Right lobe of liver (tissue), 6 donors: Measurements from ENCODE around the gene CD109. TPM values are rescaled to one million over a fixed set of nuclear protein-coding genes. Genes with fewer than 3 reads are reported as not detected.
"Not testable (repeated sequence)": the region's sequence is repeated elsewhere in the genome, so short reads cannot be mapped to it uniquely, and the experiment has no call there.

Source experiments
- ATAC-seq, 4 donors: fragments of 200-7000 bp; cut with Tn5 transposase; one replicate each; pipeline ENCODE4 v1.9.1; 2020; ENCODE audit warnings: mild to moderate bottlenecking in 4 of 4, moderate library complexity in 4 of 4
- DNase-seq, 3 donors: peaks; one replicate each; pipeline ENCODE4 v3.0.0-alpha.2; 2020
- H3K27ac ChIP-seq, 3 donors: fragments of 200-600 bp; one replicate each; pipeline ENCODE4 v1.8.0; 2022
- H3K27me3 ChIP-seq, 2 donors: fragments of 200-600 bp; one replicate each; pipeline ENCODE4 v1.8.0; 2022
- H3K36me3 ChIP-seq, 4 donors: fragments of 200-600 bp; sonication (generic) in 1 of 4; one replicate each; pipeline versions ENCODE4 v1.5.1 to v1.8.0; 2017 to 2022; ENCODE audit warnings: control low read depth in 1 of 4
- H3K4me1 ChIP-seq, 4 donors: fragments of 200-600 bp; sonication (generic) in 1 of 4; one replicate each; pipeline versions ENCODE4 v1.5.1 to v1.8.0; 2017 to 2022; ENCODE audit warnings: control low read depth in 1 of 4
- H3K4me3 ChIP-seq, 3 donors: fragments of 200-600 bp; one replicate each; pipeline ENCODE4 v1.8.0; 2022
- H3K9me3 ChIP-seq, 4 donors: fragments of 200-600 bp; sonication (generic) in 1 of 4; one replicate each; pipeline versions ENCODE4 v1.5.1 to v1.8.0; 2017 to 2022; ENCODE audit warnings: control low read depth in 1 of 4
- CTCF ChIP-seq, 4 donors: fragments of 200-600 bp in 3 of 4; fragments of 450-650 bp in 1 of 4; IDR thresholded peaks; one replicate each; pipeline versions ENCODE4 v1.5.1 to v1.8.0; 2016 to 2022; ENCODE audit warnings: antibody characterized with exemption in 4 of 4, mild to moderate bottlenecking in 2 of 4
- POLR2A ChIP-seq: fragments of 450-650 bp; IDR thresholded peaks from one replicate; pipeline ENCODE4 v1.6.1; 2017; ENCODE audit warnings: antibody characterized with exemption, mild to moderate bottlenecking
- WGBS: methylation state at CpG from one replicate; pipeline ENCODE4 v1.1.6; 2018; ENCODE audit warnings: low coverage, low lambda C conversion rate; ENCODE audit not compliant: insufficient coverage; ENCODE audit errors: missing lambda C conversion rate; 5-methylcytosine and 5-hydroxymethylcytosine counted together
- intact Hi-C, 2 donors: fragments of 100-400 bp; cut with DNase I; formaldehyde crosslinking; loops; one replicate each; pipeline versions ENCODE4 v1.11.2 to v1.14.1; 2022
- total RNA-seq, 6 experiments: library from RNA; depleted of rRNA in 2 of 6; stranded (reverse); fragments of >200 nt in 2 of 6; fragmentation: NEBNext Ultra II Directional in 3 of 6; extraction: Animal tissue kit (Norgen Biotek cat#: 25700) in 3 of 6; gene quantifications; one replicate each; pipeline versions ENCODE4 v1.1.0 to v1.2.4, GENCODE V29; 2016 to 2023
- donor health status: DM: no; HTN: yes; CAD: no.
- donor health status: DM: no; HTN: no; CAD: no.
- donor health status: DM: no; HTN: no; CAD: no.
- donor health status: DM: no; HTN: yes; CAD: no.
- donor health status: DM: no; HTN: yes; CAD: no.

CD109 gene
- total RNA-seq, 6 experiments from 2014 or later = 0.35 to 8.4 (median 2.8) TPM

GRCh38 chr6:73722318-73723060 lies 26.5 kb downstream of the CD109 start:
- H3K9me3 ChIP-seq = no peaks in the 10 kb centered on the region
- WGBS = 44% methylated on average over 9 of the region's 9 CpGs

GRCh38 chr6:73723480-73723879 lies 27.5 kb downstream of the CD109 start:
- H3K36me3 ChIP-seq, H3K27ac ChIP-seq, DNase-seq, H3K27me3 ChIP-seq, intact Hi-C loops, H3K9me3 ChIP-seq, ATAC-seq, H3K4me3 ChIP-seq, H3K4me1 ChIP-seq: not testable (repeated sequence)
- 55% methylated on average over 2 of the region's 2 CpGs for WGBS

More at GRCh38 chr6:73722318-73723060, 26.5 kb downstream of the CD109 start:
- TF ChIP-seq CTCF (IDR thresholded peaks at IDR 0.05) (no peak), POLR2A (no peak)
- no peak overlapping the region for H3K27ac ChIP-seq
- DNase-seq (no peak), ATAC-seq (peak in 3 of 4 donors; percentile 32 to 64 (median 45))
- H3K27me3 ChIP-seq = no peaks in the 10 kb centered on the region
- intact Hi-C loops = no loop called here
- H3K4me1 ChIP-seq = no peaks in the 10 kb centered on the region
- no peaks in the 10 kb centered on the region for H3K36me3 ChIP-seq
- no peak overlapping the region for H3K4me3 ChIP-seq

GRCh38 chr6:73724389-73724788 lies 28.4 kb downstream of the CD109 start:
- Histone ChIP-seq H3K9me3 (no peaks in the 10 kb centered on the region), H3K4me1 (no peaks in the 10 kb centered on the region), H3K36me3 (no peaks in the 10 kb centered on the region), H3K27ac (no peak overlapping the region), H3K4me3 (no peak overlapping the region), H3K27me3 (no peaks in the 10 kb centered on the region)
- TF ChIP-seq POLR2A (no peak), CTCF (IDR thresholded peaks at IDR 0.05) (no peak)
- WGBS = 78% methylated on average over 3 of the region's 3 CpGs
- ATAC-seq = no peak
- DNase-seq = no peak
- intact Hi-C loops = no loop called here

- DNase-seq, H3K36me3 ChIP-seq, H3K27me3 ChIP-seq, H3K27ac ChIP-seq, H3K9me3 ChIP-seq, H3K4me3 ChIP-seq, intact Hi-C loops, H3K4me1 ChIP-seq: not testable (repeated sequence)
- peak; percentile 43 to 70 (median 58) for ATAC-seq
- WGBS = 57% methylated on average over 7 of the region's 8 CpGs
Measured at GRCh38 chr6:73725192-73725591, 29.2 kb downstream of the CD109 start.

- Histone ChIP-seq H3K9me3 (no peaks in the 10 kb centered on the region), H3K27me3 (no peaks in the 10 kb centered on the region), H3K27ac (no peak overlapping the region), H3K4me3 (no peak overlapping the region), H3K4me1 (no peaks in the 10 kb centered on the region), H3K36me3 (no peaks in the 10 kb centered on the region)
- intact Hi-C loops = no loop called here
- TF ChIP-seq POLR2A (no peak), CTCF (IDR thresholded peaks at IDR 0.05) (no peak)
- WGBS = 80% methylated on average over 5 of the region's 5 CpGs
- ATAC-seq (no peak), DNase-seq (no peak)
Measured at GRCh38 chr6:73727114-73727513, 31.1 kb downstream of the CD109 start.
